Measurements from ENCODE around the gene ZNF268. TPM values are rescaled to one million over a fixed set of nuclear protein-coding genes. Genes with fewer than 3 reads are reported as not detected.

Gene ZNF268
- total and polyA plus RNA-seq, 2 donors (not counting 1 experiment from before 2014, with no cell fraction given), result 11.6 to 28.6 TPM

- no peak overlapping the region for H3K27ac ChIP-seq (ENCODE audit: insufficient read depth, low read length)
- TF ChIP-seq EZH2 (IDR thresholded peaks at IDR 0.05; ENCODE audit: low read length, missing control alignments), result no peak
- TF ChIP-seq CTCF (conservative IDR thresholded peaks at IDR 0.05 in 1 of 2, IDR thresholded peaks at IDR 0.05 in 1 of 2; ENCODE audit: low read depth in 1 of 2, low read length in 2 of 2), result no peak
- no peak for DNase-seq (ENCODE audit: low read depth in 2 of 2)
- H3K79me2 ChIP-seq (ENCODE audit: control insufficient read depth, insufficient read depth, low read length), result no peaks in the 10 kb centered on the region
- H3K9ac ChIP-seq (ENCODE audit: insufficient read depth, low read length), result no peak overlapping the region
- no peaks in the 10 kb centered on the region for H3K4me1 ChIP-seq (ENCODE audit: control insufficient read depth, extremely low read depth, insufficient read depth, low read length)
- H3K9me3 ChIP-seq (ENCODE audit: control insufficient read depth, insufficient read depth, low read depth, low read length), result no peaks in the 10 kb centered on the region
- no peaks in the 10 kb centered on the region for H3K36me3 ChIP-seq (ENCODE audit: control insufficient read depth, insufficient read depth, low read length)
- no peak overlapping the region for H3K4me2 ChIP-seq (ENCODE audit: extremely low read depth, insufficient read depth, low read length)
- no peak overlapping the region for H2AFZ ChIP-seq (ENCODE audit: low read length)
- no peaks in the 10 kb centered on the region for H4K20me1 ChIP-seq (ENCODE audit: control insufficient read depth, extremely low read depth, insufficient read depth, low read length)
- no peak overlapping the region for H3K4me3 ChIP-seq (replicated peaks in 1 of 4; ENCODE audit: control extremely low read depth in 1 of 4, insufficient read depth in 1 of 4, low read depth in 3 of 4, low read length in 4 of 4)
- no peaks in the 10 kb centered on the region for H3K27me3 ChIP-seq (ENCODE audit: control insufficient read depth, insufficient read depth, low read length)
These were observed 45.4 kb downstream of the ZNF268 start for GRCh38 chr12:133226690-133227089.

GRCh38 chr12:133227281-133227852, 46.1 kb downstream of the ZNF268 start:
- no peaks in the 10 kb centered on the region for H3K79me2 ChIP-seq (ENCODE audit: control insufficient read depth, insufficient read depth, low read length)
- TF ChIP-seq EZH2 (IDR thresholded peaks at IDR 0.05; ENCODE audit: low read length, missing control alignments) (no peak), CTCF (conservative IDR thresholded peaks at IDR 0.05 in 1 of 2, IDR thresholded peaks at IDR 0.05 in 1 of 2; ENCODE audit: low read depth in 1 of 2, low read length in 2 of 2) (no peak)
- no peak for DNase-seq (ENCODE audit: low read depth in 2 of 2)
- no peak overlapping the region for H3K4me2 ChIP-seq (ENCODE audit: extremely low read depth, insufficient read depth, low read length)
- H4K20me1 ChIP-seq (ENCODE audit: control insufficient read depth, extremely low read depth, insufficient read depth, low read length), result no peaks in the 10 kb centered on the region
- H3K27ac ChIP-seq (ENCODE audit: insufficient read depth, low read length), result no peak overlapping the region
- H3K4me1 ChIP-seq (ENCODE audit: control insufficient read depth, extremely low read depth, insufficient read depth, low read length), result no peaks in the 10 kb centered on the region
- no peak overlapping the region for H2AFZ ChIP-seq (ENCODE audit: low read length)
- no peak overlapping the region for H3K9ac ChIP-seq (ENCODE audit: insufficient read depth, low read length)
- H3K9me3 ChIP-seq (ENCODE audit: control insufficient read depth, insufficient read depth, low read depth, low read length), result no peaks in the 10 kb centered on the region
- no peaks in the 10 kb centered on the region for H3K36me3 ChIP-seq (ENCODE audit: control insufficient read depth, insufficient read depth, low read length)
- no peaks in the 10 kb centered on the region for H3K27me3 ChIP-seq (ENCODE audit: control insufficient read depth, insufficient read depth, low read length)
- no peak overlapping the region for H3K4me3 ChIP-seq (replicated peaks in 1 of 4; ENCODE audit: control extremely low read depth in 1 of 4, insufficient read depth in 1 of 4, low read depth in 3 of 4, low read length in 4 of 4)

- Histone ChIP-seq H3K79me2 (ENCODE audit: control insufficient read depth, insufficient read depth, low read length) (no peaks in the 10 kb centered on the region), H3K36me3 (ENCODE audit: control insufficient read depth, insufficient read depth, low read length) (no peaks in the 10 kb centered on the region), H3K9ac (ENCODE audit: insufficient read depth, low read length) (no peak overlapping the region), H3K4me1 (ENCODE audit: control insufficient read depth, extremely low read depth, insufficient read depth, low read length) (no peaks in the 10 kb centered on the region), H2AFZ (ENCODE audit: low read length) (no peak overlapping the region), H3K27me3 (ENCODE audit: control insufficient read depth, insufficient read depth, low read length) (no peaks in the 10 kb centered on the region), H4K20me1 (ENCODE audit: control insufficient read depth, extremely low read depth, insufficient read depth, low read length) (no peaks in the 10 kb centered on the region), H3K9me3 (ENCODE audit: control insufficient read depth, insufficient read depth, low read depth, low read length) (no peaks in the 10 kb centered on the region), H3K4me2 (ENCODE audit: extremely low read depth, insufficient read depth, low read length) (no peak overlapping the region), H3K4me3 (replicated peaks in 1 of 4; ENCODE audit: control extremely low read depth in 1 of 4, insufficient read depth in 1 of 4, low read depth in 3 of 4, low read length in 4 of 4) (no peak overlapping the region), H3K27ac (ENCODE audit: insufficient read depth, low read length) (no peak overlapping the region)
- no peak for DNase-seq (ENCODE audit: low read depth in 2 of 2)
- TF ChIP-seq EZH2 (IDR thresholded peaks at IDR 0.05; ENCODE audit: low read length, missing control alignments), result no peak
- TF ChIP-seq CTCF (conservative IDR thresholded peaks at IDR 0.05 in 1 of 2, IDR thresholded peaks at IDR 0.05 in 1 of 2; ENCODE audit: low read depth in 1 of 2, low read length in 2 of 2), result no peak
These were observed 49.7 kb downstream of the ZNF268 start for GRCh38 chr12:133231001-133231400.
